GM12878 (cell line): ENCODE data around the gene ZNF669. TPM values are rescaled to one million over a fixed set of nuclear protein-coding genes. Genes with fewer than 3 reads are reported as not detected.
"Not testable (repeated sequence)": the region's sequence is repeated elsewhere in the genome, so short reads cannot be mapped to it uniquely, and the experiment has no call there.

Experiments used
- ATAC-seq: fragments of 200-7000 bp; cut with Tn5 transposase; 3 replicates; pipeline ENCODE4 v1.9.1; 2020; ENCODE audit warnings: mild to moderate bottlenecking, moderate library complexity
- BruUV-seq: library from RNA; stranded (reverse); fragments of 400-500 nt; replicated peaks from 2 replicates; lab custom pipeline; 2021; lab: Mats Ljungman, UMichigan
- CTCF ChIA-PET: fragments of 300-600 bp; sonication (Branson Sonifier 250); formaldehyde crosslinking; extraction: SDS; loops from one replicate; lab custom pipeline; 2021; ENCODE audit warnings: inconsistent platforms; lab: Yijun Ruan, JAX
- POLR2A ChIA-PET: fragments of 350-600 bp; formaldehyde crosslinking; extraction: SDS; loops from one replicate; lab custom pipeline; 2021; ENCODE audit warnings: inconsistent platforms; lab: Charles Lee
- RAD21 ChIA-PET: fragments of 300-600 bp; sonication (Branson Sonifier 250); formaldehyde crosslinking; loops from one replicate; lab custom pipeline; 2023; ENCODE audit warnings: antibody characterized with exemption; ENCODE audit not compliant: unreplicated experiment; lab: Charles Lee
- SMC1A ChIA-PET: fragments of 300-600 bp; sonication (Branson Sonifier 250); formaldehyde crosslinking; loops from one replicate; lab custom pipeline; 2023; ENCODE audit not compliant: unreplicated experiment, uncharacterized antibody; lab: Charles Lee
- DNase-seq: peaks from one replicate; pipeline ENCODE4 v3.0.0-alpha.2; 2011; ENCODE audit warnings: low read depth, low spot score
- FAIRE-seq: peaks from 3 replicates; lab custom pipeline; 2011; peaks lifted over from hg19 to GRCh38; lab: Jason Lieb, UNC
- H2AFZ ChIP-seq: 2 replicates; pipeline ENCODE4 v1.6.0; 2011; ENCODE audit warnings: low read depth, low read length, control low read depth; ENCODE audit not compliant: control insufficient read depth
- H3K27ac ChIP-seq: 2 replicates; pipeline ENCODE4 v1.5.1; 2011; ENCODE audit warnings: control low read depth; ENCODE audit not compliant: control insufficient read depth, insufficient read depth
- H3K27me3 ChIP-seq, 2 experiments: replicated peaks in 1 of 2; 2 replicates each; pipeline versions ENCODE4 v1.6.0 to v1.6.1; 2011; ENCODE audit warnings: low read length in 1 of 2; ENCODE audit not compliant: control insufficient read depth in 2 of 2, insufficient read depth in 2 of 2
- H3K36me3 ChIP-seq, 2 experiments: 2 replicates each; pipeline ENCODE4 v1.5.1; 2011; ENCODE audit warnings: low read length in 1 of 2; ENCODE audit not compliant: control insufficient read depth in 2 of 2, insufficient read depth in 2 of 2
- H3K4me1 ChIP-seq: 2 replicates; pipeline ENCODE4 v1.6.1; 2011; ENCODE audit warnings: mild to moderate bottlenecking, low read length, moderate library complexity, mixed read lengths; ENCODE audit not compliant: control insufficient read depth, insufficient read depth
- H3K4me2 ChIP-seq: 2 replicates; pipeline ENCODE4 v1.6.0; 2011; ENCODE audit warnings: control low read depth; ENCODE audit not compliant: control insufficient read depth, insufficient read depth
- H3K4me3 ChIP-seq: fragments of 200-600 bp; sonication (generic); 2 replicates; pipeline ENCODE4 v1.5.1; 2016
- H3K79me2 ChIP-seq: 2 replicates; pipeline ENCODE4 v1.6.0; 2011; ENCODE audit warnings: low read length; ENCODE audit not compliant: control insufficient read depth, insufficient read depth
- H3K9ac ChIP-seq: 2 replicates; pipeline ENCODE4 v1.8.0; 2011; ENCODE audit warnings: low read length, control low read depth, mixed read lengths; ENCODE audit not compliant: control insufficient read depth, insufficient read depth
- H3K9me3 ChIP-seq: replicated peaks from 3 replicates; pipeline ENCODE4 v1.5.1; 2011; ENCODE audit warnings: mild to moderate bottlenecking, low read length; ENCODE audit not compliant: control insufficient read depth, insufficient read depth
- H4K20me1 ChIP-seq: 2 replicates; pipeline ENCODE4 v1.6.0; 2011; ENCODE audit not compliant: control insufficient read depth, insufficient read depth
- CBX3 ChIP-seq: fragments of 200-600 bp; sonication (generic); IDR thresholded peaks from 2 replicates; pipeline ENCODE4 v1.6.1; 2016; ENCODE audit warnings: low read depth, borderline replicate concordance
- CHD4 ChIP-seq: fragments of 200-600 bp; sonication (generic); IDR thresholded peaks from 2 replicates; pipeline ENCODE4 v1.6.1; 2016; ENCODE audit warnings: mild to moderate bottlenecking
- EZH2 ChIP-seq: IDR thresholded peaks from 2 replicates; pipeline ENCODE4 v1.6.1; 2012; ENCODE audit warnings: low read depth, mild to moderate bottlenecking, control low read depth, inconsistent platforms, low read length, borderline replicate concordance; ENCODE audit not compliant: control insufficient read depth
- IKZF1 ChIP-seq: fragments of 450-650 bp; conservative IDR thresholded peaks from 2 replicates; pipeline ENCODE4 v1.6.1; 2017; ENCODE audit warnings: antibody characterized with exemption, mild to moderate bottlenecking
- MEF2B ChIP-seq: fragments of 450-650 bp; IDR thresholded peaks from 2 replicates; pipeline ENCODE4 v1.6.1; 2018; ENCODE audit warnings: mild to moderate bottlenecking, moderate library complexity; ENCODE audit not compliant: partially characterized antibody, poor library complexity, severe bottlenecking
- PAX8 ChIP-seq: fragments of 450-650 bp; IDR thresholded peaks from 2 replicates; pipeline ENCODE4 v1.6.1; 2017; ENCODE audit warnings: mild to moderate bottlenecking, moderate library complexity
- RUNX3 ChIP-seq: IDR thresholded peaks from 2 replicates; pipeline ENCODE4 v1.6.1; 2012; ENCODE audit warnings: low read length, inconsistent platforms
- STAT3 ChIP-seq: IDR thresholded peaks from 2 replicates; pipeline ENCODE4 v1.6.1; 2011; ENCODE audit warnings: low read depth, low read length, improper control_type of control experiment
- ZZZ3 ChIP-seq: IDR thresholded peaks from 2 replicates; pipeline ENCODE4 v1.6.1; 2011; ENCODE audit warnings: low read depth; ENCODE audit not compliant: control insufficient read depth, insufficient read length
- WGBS: methylation state at CpG from one replicate; pipeline ENCODE4 v1.1.6; 2016; ENCODE audit warnings: low lambda C conversion rate; ENCODE audit not compliant: insufficient replicate concordance, insufficient coverage; ENCODE audit errors: missing lambda C conversion rate; 5-methylcytosine and 5-hydroxymethylcytosine counted together
- in situ Hi-C: fragments of 300-500 bp; cut with MboI; formaldehyde crosslinking; loops from 9 replicates; pipeline ENCODE4 v1.14.3; 2018; ENCODE audit warnings: mixed read lengths
- intact Hi-C: fragments of 100-400 bp; cut with micrococcal nuclease; formaldehyde crosslinking; loops from one replicate; pipeline ENCODE4 v1.14.2; 2022; ENCODE audit not compliant: unreplicated experiment
- polyA plus RNA-seq, 11 experiments: library from polyadenylated mRNA; depleted of rRNA in 4 of 11; unstranded in 6 of 11; stranded (reverse) in 5 of 11; fragments of >200 nt; fragmentation: Nextera tagmentation in 4 of 11; fragmentation: Illumina TruSeq in 1 of 11; extraction: Ambion mirVana in 4 of 11; extraction: Trizol in 1 of 11; gene quantifications; 1 replicate in 1 of 11; 2 replicates in 10 of 11; pipeline versions ENCODE4 v1.2.1 to v1.2.3, GENCODE V29; 2011 to 2016; ENCODE audit warnings: inconsistent platforms in 2 of 11, missing spikeins in 2 of 11, low read depth in 1 of 11
- total RNA-seq, 4 experiments: library from RNA; depleted of rRNA in 3 of 4; stranded (reverse); fragments of >200 nt in 3 of 4; fragmentation: Illumina TruSeq in 1 of 4; extraction: Trizol in 1 of 4; gene quantifications; 2 replicates each; pipeline versions ENCODE4 v1.2.1 to v1.2.3, GENCODE V29; 2013 to 2021

ZNF669 gene
- total and polyA plus RNA-seq, 10 of the 15 experiments (the other 5 are each of a cell fraction or from before 2014, with no cell fraction given), result 4.8 to 11.1 (median 5.8) TPM

DNA sequence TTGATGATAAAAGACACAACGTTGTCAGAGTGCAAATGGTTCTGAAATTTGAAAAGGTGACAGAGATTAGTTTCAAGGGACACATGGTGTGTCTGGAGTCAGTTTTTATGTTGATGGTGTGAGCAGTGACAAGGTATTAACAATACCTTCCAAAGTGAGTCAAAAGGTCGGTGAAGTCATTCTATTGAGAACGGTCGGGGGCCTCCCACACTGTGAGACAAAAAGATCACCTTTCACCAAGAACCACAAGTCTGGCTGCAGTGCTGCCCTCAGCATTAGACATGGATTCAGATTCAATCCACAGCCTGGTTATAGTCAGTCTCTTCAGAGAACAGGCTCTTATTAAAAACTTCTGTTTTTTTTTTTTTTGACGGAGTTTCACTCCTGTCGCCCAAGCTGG is 41.1 kb upstream of the ZNF669 start:
- DNase-seq (no peak), FAIRE-seq (no peak), ATAC-seq (no peak)
- Histone ChIP-seq H3K27ac (no peak overlapping the region), H3K9ac (no peak overlapping the region), H3K79me2 (no peaks in the 10 kb centered on the region; the same call in 1 of the 2 replicates), H3K4me2 (no peak overlapping the region), H2AFZ (no peak overlapping the region), H3K9me3 (peaks cover 44% of the 10 kb centered on the region), H3K36me3 (peaks cover 0 to 3% of the 10 kb centered on the region in 2 experiments; a peak in 1 of 4 replicates), H3K27me3 (no peaks in the 10 kb centered on the region), H4K20me1 (no peaks in the 10 kb centered on the region), H3K4me1 (no peaks in the 10 kb centered on the region), H3K4me3 (no peak overlapping the region)
- TF ChIP-seq EZH2 (no peak), STAT3 (no peak), RUNX3 (no peak), CHD4 (no peak), MEF2B (no peak), IKZF1 (no peak), ZZZ3 (no peak), PAX8 (no peak)
- in situ Hi-C loops, result no loop called here
- intact Hi-C loops, result no loop called here
- 100% methylated on average over 6 of the region's 6 CpGs for WGBS
- no TSS peak for BruUV-seq
- ChIA-PET CTCF (interaction anchor here (1.9 kb wide), 1 partner anchor 10 kb away, joined by 8 read pairs; no protein-coding TSS in a partner anchor), SMC1A (interaction anchor here (0.6 kb wide), 1 partner anchor 123 kb away, joined by 4 read pairs; no protein-coding TSS in a partner anchor), POLR2A (no interaction called here), RAD21 (no interaction called here)

DNA sequence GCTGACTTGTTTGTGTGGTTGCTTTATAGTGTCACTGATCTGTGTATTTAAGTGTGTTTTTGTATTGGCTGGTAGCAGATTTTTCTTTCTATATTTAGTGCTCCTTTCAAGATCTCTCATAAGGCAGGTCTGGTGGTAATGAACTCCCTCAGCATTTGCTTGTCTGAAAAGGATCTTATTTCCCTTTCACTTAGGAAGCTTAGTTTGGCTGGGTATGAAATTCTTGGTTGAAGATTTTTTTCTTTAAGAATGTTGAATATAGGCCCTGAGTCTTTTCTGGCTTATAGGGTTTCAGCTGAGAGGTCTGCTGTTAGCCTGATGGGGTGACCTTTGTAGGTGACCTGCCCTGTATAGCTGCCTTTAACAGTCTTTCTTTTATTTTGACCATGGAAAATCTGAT is 35.4 kb upstream of the ZNF669 start:
- CTCF ChIA-PET, result not testable (repeated sequence)

More for the DNA sequence above, 35.4 kb upstream of the ZNF669 start:
- H3K27me3 ChIP-seq, POLR2A ChIA-PET, H3K4me1 ChIP-seq, in situ Hi-C loops, SMC1A ChIA-PET, H3K36me3 ChIP-seq, H3K4me2 ChIP-seq, ATAC-seq, BruUV-seq, H3K27ac ChIP-seq, H4K20me1 ChIP-seq, FAIRE-seq, intact Hi-C loops, H3K79me2 ChIP-seq, DNase-seq, H3K4me3 ChIP-seq, H2AFZ ChIP-seq, RAD21 ChIA-PET, H3K9ac ChIP-seq: not testable (repeated sequence)
- H3K9me3 ChIP-seq, result peaks cover 35% of the 10 kb centered on the region
- 0 out of 2 replicates have a peak, but pooled peaks have one; percentile 86 for TF ChIP-seq CBX3
